HUDEP-2 (cell line): ENCODE data around the gene NFATC1.

Experiments used
- DNase-seq, 76 experiments: peaks; one replicate each; lab custom pipeline; 2025; ENCODE audit not compliant: unreplicated experiment in 76 of 76; lab: John Stamatoyannopoulos, UW

The NFATC1 gene

DNA sequence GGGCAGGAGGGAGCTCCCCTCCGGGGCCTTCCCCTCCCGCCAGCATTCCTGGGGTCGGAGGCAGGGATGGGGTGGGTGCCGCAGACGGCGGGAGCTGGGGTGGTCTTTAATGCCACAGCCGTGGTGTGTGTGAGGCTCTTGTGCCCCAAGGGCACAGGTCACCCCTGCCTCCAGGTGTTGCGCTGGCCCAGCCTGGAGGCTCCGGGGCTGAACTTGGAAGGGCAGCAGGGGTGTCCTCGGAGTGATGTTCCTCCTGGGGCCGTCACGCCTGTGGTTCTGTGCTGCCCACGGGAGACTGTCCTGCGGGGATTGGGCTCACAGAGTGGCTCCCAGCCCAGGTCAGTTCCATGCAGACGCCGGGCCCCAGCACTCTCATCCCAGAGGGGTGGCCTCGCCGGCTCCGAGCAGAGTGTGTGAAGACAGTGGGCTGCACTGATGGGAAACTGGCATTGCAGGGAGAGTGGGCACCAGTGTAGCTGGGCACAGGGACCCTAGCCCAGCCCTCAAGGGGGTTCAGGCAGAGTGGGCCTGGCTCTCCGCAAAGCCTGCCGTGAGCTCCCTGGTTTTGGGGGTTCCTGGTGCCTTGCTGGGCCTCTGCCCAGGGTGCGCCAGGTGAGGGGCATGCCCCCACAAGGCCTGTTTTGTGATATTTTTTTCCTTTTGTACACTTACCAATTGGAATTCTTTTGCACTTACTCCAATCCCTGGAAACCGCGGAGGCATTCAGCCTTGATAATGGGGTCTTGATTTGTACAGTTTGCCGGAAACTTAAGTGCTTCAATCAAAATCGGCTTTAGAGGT is 56.7 kb downstream of the NFATC1 start:
- no peak for DNase-seq

DNA sequence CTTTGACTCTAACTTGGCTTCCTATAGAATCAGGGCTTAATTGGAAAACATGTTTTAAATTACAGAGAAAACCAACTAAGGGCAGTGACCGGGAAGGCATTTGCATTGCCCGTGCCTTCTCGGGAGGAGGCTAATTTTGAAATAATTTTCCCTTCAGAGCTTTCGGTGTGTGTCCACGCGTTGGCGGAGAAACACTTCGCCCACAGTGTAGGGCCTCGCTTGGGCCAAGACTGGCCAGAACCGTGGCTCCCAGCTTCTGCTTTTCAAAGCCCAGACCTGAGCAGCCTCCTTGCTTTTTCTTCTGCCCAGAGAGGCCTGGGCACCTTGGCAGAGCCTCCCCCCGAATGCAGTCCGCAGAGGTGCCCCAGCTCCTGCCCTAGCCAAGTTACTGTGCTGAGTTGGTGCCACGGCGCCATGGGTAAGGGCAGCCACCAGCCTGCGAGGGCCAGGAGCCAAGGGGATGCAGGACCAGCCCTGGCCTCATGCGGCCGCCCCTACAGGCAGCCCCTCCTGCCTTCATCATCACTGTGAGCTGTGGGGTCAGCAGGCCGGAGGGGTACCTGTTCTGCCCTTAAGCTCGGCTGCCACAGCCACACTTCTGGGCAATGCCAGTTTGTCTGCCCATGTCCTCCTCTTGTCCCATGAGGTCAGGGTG is 57.4 kb downstream of the NFATC1 start:
- DNase-seq = no peak

- no peak for DNase-seq
Observed at GRCh38 chr18:79453816-79454735, 58.3 kb downstream of the NFATC1 start.

DNA sequence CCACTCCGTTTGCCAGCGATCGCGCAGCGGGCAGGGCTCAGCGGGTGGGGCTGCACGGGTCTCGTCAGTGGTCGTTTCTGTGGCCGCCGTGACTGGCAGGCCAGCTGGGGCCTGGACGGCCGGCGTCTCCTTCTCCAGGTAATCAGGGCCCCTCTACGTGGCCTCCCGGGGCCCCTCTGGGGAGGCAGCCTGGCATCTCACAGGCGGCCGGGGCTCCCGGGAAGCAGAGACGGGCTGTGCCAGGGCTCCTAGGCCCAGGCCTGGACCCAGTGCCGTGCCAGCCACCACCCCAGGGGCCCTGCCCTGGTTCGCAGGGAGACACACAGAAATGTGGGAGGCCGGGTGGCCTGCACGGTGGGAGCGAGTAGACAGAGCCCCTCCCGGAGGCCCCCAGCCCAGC is 59.5 kb downstream of the NFATC1 start:
- DNase-seq = no peak

- DNase-seq = no peak
Observed at GRCh38 chr18:79456105-79456980, 60.6 kb downstream of the NFATC1 start.

DNA sequence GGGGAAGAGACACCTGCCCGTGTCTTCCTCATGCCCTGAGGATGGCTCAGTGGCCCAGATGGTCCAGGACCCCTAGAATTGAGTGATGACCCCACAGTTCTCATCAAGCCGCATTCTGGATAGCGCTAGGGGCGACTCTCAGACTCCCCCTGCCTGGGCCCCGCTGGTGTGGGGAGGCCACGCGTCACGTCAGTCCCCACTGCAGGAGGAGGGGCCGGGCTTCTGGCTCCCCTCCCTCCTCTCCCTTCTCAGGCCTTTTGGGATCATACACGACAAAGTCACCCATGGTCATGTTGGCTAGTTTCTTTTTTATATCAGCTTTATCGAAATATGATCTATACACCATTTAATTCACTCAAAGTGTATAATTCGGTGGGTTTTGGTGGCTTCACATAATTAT is 61.5 kb downstream of the NFATC1 start:
- DNase-seq = no peak

DNA sequence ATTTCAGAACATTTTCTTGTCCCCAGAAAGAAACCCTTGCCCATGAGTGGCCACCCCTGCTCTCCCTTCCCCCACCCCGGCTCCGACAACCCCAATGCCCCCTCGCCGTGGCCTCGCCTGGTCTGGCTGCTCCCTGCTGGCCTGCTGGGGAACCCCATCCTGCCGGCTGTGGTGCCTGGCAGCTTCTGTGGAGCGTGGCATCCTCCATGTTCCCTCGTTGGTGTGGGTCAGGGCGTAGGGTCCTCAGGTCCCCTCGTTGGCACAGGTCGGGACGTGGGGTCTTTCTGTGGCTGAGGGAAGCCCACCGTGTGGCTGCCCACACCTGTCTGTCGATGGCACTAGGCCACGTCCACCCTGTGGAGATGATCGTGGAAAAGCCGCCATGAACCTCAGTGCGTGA is 61.9 kb downstream of the NFATC1 start:
- no peak for DNase-seq

GRCh38 chr18:79458131-79458838 is 62.6 kb downstream of the NFATC1 start:
- no peak for DNase-seq

- no peak for DNase-seq
Observed at GRCh38 chr18:79458917-79459803, 63.4 kb downstream of the NFATC1 start.

DNA sequence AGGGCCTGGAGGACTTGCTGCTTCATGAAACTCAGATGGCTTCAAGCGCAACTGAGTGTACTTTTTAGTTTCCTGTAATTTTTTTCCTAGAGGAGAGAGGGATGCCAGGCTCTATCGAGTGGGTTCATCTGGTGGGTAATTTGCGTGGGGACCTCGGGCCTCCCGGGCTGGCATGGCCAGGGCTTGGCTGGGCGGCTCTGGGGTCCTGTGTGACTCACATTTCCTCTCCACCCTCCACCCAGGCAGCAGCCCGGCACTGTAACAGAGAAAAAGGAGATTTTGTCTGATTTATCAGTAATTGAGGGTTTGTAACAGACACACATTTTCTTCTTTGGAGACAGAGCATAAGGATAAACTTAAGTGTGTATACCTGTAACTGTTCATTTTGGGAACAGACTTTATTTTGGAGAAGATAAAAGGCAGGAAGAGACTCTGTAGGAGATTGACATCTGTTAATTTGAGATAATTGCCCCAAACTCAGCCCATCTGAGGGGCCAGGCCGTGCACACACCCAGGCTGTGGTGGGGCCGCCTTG is 64.3 kb downstream of the NFATC1 start:
- peak in 64 of 76 experiments; percentile 3 to 78 (median 40) for DNase-seq

DNA sequence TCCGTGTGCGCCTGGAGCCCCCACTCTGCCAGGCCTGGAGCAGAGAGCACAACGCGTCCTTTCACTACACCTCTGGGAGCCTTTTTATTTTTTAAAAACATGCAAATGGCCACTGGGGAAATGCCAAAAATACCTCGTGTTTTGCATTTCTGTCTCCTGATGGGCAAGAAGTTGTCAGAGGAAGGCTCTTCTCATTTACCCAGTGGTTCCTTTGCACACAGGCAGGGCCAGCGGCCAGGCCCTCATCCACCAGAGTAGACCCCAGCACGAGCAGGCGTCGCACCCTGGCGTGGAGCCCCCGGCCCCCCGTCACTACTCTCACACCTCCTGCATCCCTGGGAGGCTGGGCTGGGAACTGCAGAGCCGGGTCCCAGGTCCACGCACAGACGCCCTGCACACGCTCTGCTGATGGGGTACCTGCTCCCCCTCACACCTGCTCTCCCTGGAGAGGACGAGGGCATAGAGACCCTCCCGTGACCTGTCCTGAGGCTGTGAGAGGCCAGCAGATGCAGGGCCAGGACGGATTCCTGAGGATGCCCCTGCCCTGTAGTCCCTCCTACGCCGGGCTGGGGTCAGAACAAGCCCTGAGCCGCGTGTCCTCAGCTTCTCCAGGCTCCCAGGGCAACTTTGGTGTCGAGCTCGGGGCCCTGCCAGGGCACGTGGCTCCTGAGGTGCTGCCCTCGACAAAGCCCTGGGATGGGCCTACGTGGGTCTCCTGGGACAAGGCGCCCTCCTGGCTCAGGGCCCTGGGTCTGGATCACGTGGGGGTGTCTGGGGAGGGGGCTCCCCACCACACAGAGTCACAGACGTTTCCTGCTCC is 65.0 kb downstream of the NFATC1 start:
- peak in 18 of 76 experiments; percentile 11 to 55 (median 34) for DNase-seq

- DNase-seq = no peak
Observed at GRCh38 chr18:79461627-79462026, 65.9 kb downstream of the NFATC1 start.

DNA sequence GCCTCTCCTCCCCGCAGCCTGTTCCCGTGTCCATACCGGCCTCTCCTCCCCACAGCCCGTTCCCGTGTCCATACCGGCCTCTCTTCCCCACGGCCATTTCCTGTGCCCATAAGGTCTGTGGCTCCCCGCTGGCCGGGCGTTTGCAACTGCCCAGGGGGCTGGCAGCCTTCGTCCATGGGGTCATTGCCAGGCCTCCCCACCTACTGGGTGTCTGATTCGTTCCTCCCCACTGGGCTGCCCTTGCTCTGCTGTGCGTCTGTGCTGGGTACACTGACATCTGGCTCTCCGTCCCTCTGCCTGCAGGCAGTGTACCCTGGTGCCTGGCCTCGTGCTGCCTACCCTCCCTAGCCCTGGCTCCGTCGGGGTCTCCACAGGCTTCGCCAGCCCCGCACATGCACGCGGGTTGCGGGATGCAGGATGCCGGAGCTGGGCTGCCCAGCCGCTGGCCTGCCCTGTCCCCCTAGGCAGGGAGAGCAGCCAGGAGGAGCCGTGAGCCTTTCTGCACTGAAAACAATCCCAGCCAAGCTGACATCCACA is 67.8 kb downstream of the NFATC1 start:
- no peak for DNase-seq

DNA sequence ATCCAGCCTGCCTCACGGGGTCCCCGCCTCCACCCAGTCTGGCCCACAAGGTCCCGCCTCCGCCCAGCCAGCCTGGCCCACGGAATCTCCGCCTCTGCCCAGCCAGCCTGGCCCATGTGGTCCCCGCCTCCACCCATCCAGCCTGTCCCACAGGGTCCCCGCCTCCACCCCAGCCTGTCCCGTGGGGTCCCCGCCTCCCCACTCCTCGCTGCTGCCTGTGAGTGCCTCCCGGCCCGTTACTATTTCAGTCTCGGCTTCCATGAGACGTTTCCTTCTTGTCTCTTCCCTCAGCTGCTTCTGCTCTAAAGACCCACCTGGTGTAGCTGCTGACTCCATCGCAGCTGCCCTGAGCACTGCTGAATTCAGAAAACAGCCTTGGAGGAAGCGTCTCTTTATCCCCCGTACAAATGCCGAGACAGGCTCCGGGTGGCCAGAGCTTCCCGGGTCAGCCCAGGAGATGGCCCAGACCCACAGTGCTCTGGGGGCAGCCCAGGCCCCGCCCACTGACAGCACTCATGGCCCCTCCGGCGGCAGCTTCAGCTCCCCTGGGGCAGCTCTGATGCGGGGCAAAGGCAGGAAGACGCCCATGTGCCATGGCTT is 69.8 kb downstream of the NFATC1 start:
- peak in 50 of 76 experiments; percentile 6 to 78 (median 44) for DNase-seq

GRCh38 chr18:79466591-79466990 is 70.9 kb downstream of the NFATC1 start:
- DNase-seq = no peak

GRCh38 chr18:79467126-79467525 is 71.4 kb downstream of the NFATC1 start:
- DNase-seq = no peak
